ENCODE results near the gene RNF138.

DNA sequence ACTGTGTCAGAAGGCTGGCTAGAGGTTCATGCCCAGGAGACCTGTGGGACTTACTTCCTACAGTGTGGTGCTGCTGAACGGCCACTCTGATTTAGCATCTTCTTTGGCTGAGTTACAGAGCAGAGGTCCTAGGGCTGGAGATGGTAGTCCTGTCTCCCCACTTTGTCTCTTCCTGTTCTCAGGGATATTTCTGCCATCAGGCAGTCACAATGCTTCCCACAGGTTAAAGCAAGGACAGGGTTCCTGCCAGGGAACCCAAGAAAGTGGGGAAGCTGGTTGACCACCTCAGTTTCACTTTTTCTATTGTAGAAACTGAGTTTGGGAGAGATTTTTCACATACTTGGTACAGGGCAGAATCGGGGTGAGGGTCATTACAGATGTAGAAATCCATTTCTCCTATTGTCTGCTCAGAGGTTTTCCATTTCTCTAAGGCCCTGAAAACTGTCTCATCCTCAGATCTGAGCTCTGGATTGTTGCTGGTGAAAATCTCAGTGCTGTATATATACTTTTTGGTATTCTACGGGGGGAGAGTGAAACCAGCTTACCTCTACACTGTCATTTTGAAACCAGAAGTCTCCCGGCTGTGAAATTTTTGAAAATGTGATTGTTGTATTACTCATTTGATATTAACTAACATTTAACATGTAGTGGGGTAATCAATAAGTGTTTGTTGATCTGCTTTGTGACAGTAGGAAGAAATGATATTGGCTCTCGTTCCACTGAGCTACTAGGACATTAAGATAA is 61.2 kb downstream of the RNF138 start:
- TF ChIP-seq, protein P1, sequence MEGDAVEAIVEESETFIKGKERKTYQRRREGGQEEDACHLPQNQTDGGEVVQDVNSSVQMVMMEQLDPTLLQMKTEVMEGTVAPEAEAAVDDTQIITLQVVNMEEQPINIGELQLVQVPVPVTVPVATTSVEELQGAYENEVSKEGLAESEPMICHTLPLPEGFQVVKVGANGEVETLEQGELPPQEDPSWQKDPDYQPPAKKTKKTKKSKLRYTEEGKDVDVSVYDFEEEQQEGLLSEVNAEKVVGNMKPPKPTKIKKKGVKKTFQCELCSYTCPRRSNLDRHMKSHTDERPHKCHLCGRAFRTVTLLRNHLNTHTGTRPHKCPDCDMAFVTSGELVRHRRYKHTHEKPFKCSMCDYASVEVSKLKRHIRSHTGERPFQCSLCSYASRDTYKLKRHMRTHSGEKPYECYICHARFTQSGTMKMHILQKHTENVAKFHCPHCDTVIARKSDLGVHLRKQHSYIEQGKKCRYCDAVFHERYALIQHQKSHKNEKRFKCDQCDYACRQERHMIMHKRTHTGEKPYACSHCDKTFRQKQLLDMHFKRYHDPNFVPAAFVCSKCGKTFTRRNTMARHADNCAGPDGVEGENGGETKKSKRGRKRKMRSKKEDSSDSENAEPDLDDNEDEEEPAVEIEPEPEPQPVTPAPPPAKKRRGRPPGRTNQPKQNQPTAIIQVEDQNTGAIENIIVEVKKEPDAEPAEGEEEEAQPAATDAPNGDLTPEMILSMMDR (IDR thresholded peaks at IDR 0.05), result no peak
- TF ChIP-seq EZH2 (IDR thresholded peaks at IDR 0.05; ENCODE audit: borderline replicate concordance, insufficient read depth, low read depth, low read length, poor library complexity, severe bottlenecking), result no peak

Measured in B cell (primary cell).